Upper lobe of left lung (tissue), 6 donors: ENCODE results near the gene CRISPLD2. TPM values are rescaled to one million over a fixed set of nuclear protein-coding genes. Genes with fewer than 3 reads are reported as not detected.

Source experiments
- ATAC-seq, 2 donors: fragments of 200-7000 bp; cut with Tn5 transposase; one replicate each; pipeline ENCODE4 v1.9.1; 2022; ENCODE audit warnings: mild to moderate bottlenecking in 2 of 2, moderate library complexity in 2 of 2; ENCODE audit not compliant: low FRiP score in 2 of 2
- DNase-seq, 2 donors: peaks; one replicate each; pipeline ENCODE4 v3.0.0-alpha.2; 2019 to 2020
- H3K27ac ChIP-seq, 4 donors: fragments of 200-600 bp; sonication (generic); one replicate each; pipeline ENCODE4 v1.5.1; 2016 to 2019
- H3K27me3 ChIP-seq, 4 donors: fragments of 200-600 bp; sonication (generic); one replicate each; pipeline ENCODE4 v1.5.1; 2017 to 2019
- H3K36me3 ChIP-seq, 4 donors: fragments of 200-600 bp; sonication (generic); one replicate each; pipeline ENCODE4 v1.5.1; 2016 to 2019
- H3K4me1 ChIP-seq, 4 donors: fragments of 200-600 bp; sonication (generic); one replicate each; pipeline ENCODE4 v1.5.1; 2018 to 2019
- H3K4me3 ChIP-seq, 4 donors: fragments of 200-600 bp; sonication (generic); one replicate each; pipeline ENCODE4 v1.5.1; 2017 to 2019; ENCODE audit warnings: mild to moderate bottlenecking in 2 of 4, moderate library complexity in 1 of 4
- H3K9me3 ChIP-seq, 4 donors: fragments of 200-600 bp; sonication (generic); one replicate each; pipeline ENCODE4 v1.5.1; 2018 to 2019
- EP300 ChIP-seq, 4 donors: sonication (generic); formaldehyde crosslinking; IDR thresholded peaks; one replicate each; pipeline ENCODE4 v1.5.1; 2017; ENCODE audit warnings: antibody characterized with exemption in 4 of 4, control low read depth in 2 of 4
- POLR2A ChIP-seq, 4 donors: fragments of 450-650 bp; IDR thresholded peaks; one replicate each; pipeline ENCODE4 v1.5.1; 2016 to 2017; ENCODE audit warnings: antibody characterized with exemption in 4 of 4, mild to moderate bottlenecking in 2 of 4
- POLR2AphosphoS5 ChIP-seq, 2 donors: sonication (generic); formaldehyde crosslinking; IDR thresholded peaks; one replicate each; pipeline ENCODE4 v1.5.1; 2017; ENCODE audit warnings: antibody characterized with exemption in 2 of 2
- WGBS, 2 donors: methylation state at CpG; one replicate each; pipeline ENCODE4 v1.1.5; 2017 to 2018; 5-methylcytosine and 5-hydroxymethylcytosine counted together
- total RNA-seq, 6 donors: library from RNA; depleted of rRNA in 4 of 6; stranded (reverse); fragments of >200 nt in 4 of 6; gene quantifications; one replicate each; pipeline versions ENCODE4 v1.1.0 to v1.2.1, GENCODE V29; 2016 to 2021
- TF ChIP-seq, protein P1 (sequence below), 6 experiments: fragments of 450-650 bp in 4 of 6; fragments of 200-600 bp in 2 of 6; sonication (generic) in 2 of 6; IDR thresholded peaks; one replicate each; pipeline ENCODE4 v1.5.1; 2016 to 2019; ENCODE audit warnings: antibody characterized with exemption in 6 of 6
- donor health status: DM: no; HTN: no; CAD: no; lungs with moderate emphysema.
- donor health status: DM: no; HTN: yes; CAD: no; lungs with severe emphysema.

CRISPLD2 gene
- total RNA-seq, 6 donors from 2014 or later, result 30.2 to 109 (median 80.8) TPM

DNA sequence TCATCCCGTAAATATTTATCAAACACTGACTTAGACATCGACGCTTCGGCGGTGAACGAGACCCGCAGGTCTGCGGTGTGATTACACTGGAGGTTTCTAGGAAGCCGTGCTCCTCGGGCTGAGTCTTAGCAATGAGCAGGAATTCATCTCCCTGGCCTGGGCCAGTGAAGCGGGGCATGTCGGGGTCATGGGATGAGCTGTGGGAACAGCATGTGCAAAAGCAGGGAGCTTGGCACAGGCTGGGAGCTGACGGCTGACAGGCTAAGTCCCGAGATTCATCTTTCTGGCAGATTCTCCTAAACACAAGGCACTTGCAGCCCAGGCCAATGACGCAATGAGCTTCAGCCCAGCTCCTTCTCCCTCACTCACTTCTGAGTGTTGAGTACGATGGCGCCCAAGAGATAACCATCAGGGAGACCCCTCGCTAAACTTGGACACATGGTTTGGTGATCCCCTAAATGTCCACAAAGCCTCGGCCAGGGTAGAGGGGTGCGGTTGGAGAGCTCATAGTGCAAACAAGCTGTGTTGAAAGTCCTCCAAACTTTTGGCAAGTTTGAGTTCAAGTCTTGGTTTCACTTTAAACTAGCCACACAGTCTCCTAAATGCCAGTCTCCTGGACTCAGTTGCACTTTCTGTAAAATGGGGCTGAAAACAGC lies 12.8 kb downstream of the CRISPLD2 start:
- Histone ChIP-seq H3K9me3 (no peaks in the 10 kb centered on the region), H3K4me3 (peak overlapping the region in 2 of 4 donors; percentile 13 to 27), H3K36me3 (no peaks in the 10 kb centered on the region), H3K4me1 (peaks cover 4 to 20% (median 11%) of the 10 kb centered on the region in 4 donors), H3K27me3 (no peaks in the 10 kb centered on the region), H3K27ac (peak overlapping the region; percentile 57 to 84 (median 74))
- WGBS, 2 donors, result 48 to 51% methylated on average over 13 to 20 of the region's 20 CpGs
- DNase-seq (peak in 1 of 2 donors; percentile 52), ATAC-seq (peak; percentile 64 to 90)
- peak; percentile 90 to 91 for TF ChIP-seq POLR2AphosphoS5 (IDR thresholded peaks at IDR 0.05)
- TF ChIP-seq, protein P1, sequence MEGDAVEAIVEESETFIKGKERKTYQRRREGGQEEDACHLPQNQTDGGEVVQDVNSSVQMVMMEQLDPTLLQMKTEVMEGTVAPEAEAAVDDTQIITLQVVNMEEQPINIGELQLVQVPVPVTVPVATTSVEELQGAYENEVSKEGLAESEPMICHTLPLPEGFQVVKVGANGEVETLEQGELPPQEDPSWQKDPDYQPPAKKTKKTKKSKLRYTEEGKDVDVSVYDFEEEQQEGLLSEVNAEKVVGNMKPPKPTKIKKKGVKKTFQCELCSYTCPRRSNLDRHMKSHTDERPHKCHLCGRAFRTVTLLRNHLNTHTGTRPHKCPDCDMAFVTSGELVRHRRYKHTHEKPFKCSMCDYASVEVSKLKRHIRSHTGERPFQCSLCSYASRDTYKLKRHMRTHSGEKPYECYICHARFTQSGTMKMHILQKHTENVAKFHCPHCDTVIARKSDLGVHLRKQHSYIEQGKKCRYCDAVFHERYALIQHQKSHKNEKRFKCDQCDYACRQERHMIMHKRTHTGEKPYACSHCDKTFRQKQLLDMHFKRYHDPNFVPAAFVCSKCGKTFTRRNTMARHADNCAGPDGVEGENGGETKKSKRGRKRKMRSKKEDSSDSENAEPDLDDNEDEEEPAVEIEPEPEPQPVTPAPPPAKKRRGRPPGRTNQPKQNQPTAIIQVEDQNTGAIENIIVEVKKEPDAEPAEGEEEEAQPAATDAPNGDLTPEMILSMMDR (IDR thresholded peaks at IDR 0.05), result no peak
- TF ChIP-seq EP300 (IDR thresholded peaks at IDR 0.05), result peak in 3 of 4 donors; percentile 49 to 99 (median 96)

DNA sequence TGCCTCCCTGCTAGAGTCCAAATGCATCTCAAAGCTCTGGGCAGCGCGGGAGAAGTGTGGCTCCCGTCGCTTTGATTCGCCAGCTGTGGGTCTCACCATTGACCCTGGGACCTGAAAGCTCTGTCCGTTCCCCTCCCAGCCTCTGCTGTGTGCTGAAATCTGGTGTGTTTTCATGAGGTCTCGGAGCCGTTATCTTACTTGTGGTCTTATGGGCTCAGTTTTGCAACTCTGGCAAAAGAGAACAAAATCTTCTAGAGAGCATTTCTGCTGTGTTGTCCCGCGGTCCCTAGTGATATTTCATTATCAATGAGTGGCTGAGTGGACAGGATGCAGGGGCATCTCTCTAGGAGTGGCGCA lies 13.3 kb downstream of the CRISPLD2 start:
- Histone ChIP-seq H3K36me3 (no peaks in the 10 kb centered on the region), H3K9me3 (no peaks in the 10 kb centered on the region), H3K4me3 (peak overlapping the region in 2 of 4 donors; percentile 13 to 27), H3K27me3 (no peaks in the 10 kb centered on the region), H3K27ac (peak overlapping the region; percentile 57 to 84 (median 64)), H3K4me1 (peaks cover 4 to 20% (median 9%) of the 10 kb centered on the region in 4 donors)
- no peak for TF ChIP-seq POLR2AphosphoS5 (IDR thresholded peaks at IDR 0.05)
- no peak for TF ChIP-seq EP300 (IDR thresholded peaks at IDR 0.05)
- TF ChIP-seq, protein P1 (IDR thresholded peaks at IDR 0.05), result no peak
- TF ChIP-seq POLR2A (IDR thresholded peaks at IDR 0.05), result no peak
- WGBS, 2 donors, result 55 to 66% methylated on average over 11 of the region's 11 CpGs
- DNase-seq, result no peak
- ATAC-seq, result no peak

DNA sequence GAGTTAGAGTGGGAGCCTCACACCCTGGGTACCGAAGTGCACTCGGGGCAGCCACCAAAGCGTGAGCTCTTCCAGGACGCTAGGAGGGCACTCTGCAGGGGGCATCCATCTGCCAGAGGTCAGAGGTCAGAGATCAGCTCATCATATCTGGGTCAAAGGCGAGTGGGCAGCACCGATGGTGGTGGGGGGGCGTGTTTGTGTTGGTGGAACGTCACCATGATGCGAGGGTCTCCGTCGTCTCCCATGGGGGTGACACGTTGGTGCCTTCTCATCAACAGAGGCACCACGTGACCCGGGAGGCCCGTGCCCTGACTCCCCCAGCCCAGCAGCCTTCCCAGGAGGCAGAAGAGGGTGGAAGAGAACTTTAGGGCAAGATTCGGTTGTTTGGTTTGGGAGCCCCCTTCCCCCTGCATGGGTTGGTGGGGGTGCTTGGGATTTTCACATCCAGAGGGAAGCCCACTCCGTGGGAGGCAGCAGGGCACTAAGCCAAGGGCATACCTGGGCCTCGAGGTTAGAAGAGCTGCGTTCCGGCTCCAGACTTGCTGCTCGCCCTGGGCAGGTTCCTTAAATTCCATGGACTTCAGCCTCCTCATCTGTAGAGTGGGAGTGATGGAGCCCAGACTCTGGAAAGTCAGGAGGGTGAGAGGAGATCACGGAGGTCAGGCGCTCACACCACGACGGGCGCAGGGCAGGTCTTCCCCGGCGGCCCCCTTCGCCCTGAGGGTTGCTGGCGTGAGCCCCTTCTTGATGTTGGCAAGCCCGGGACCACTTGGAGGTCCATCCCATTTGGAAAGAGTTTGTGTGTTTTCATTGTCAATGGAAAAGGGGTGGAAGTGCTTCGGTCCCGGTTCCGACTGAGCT lies 14.0 kb downstream of the CRISPLD2 start:
- ATAC-seq (no peak), DNase-seq (peak in 1 of 2 donors; percentile 64)
- peaks cover 0 to 20% (median 8%) of the 10 kb centered on the region in 4 donors for H3K4me1 ChIP-seq
- WGBS, 2 donors, result 81 to 83% methylated on average over 18 to 34 of the region's 34 CpGs
- H3K36me3 ChIP-seq, result peaks cover 0 to 5% (median 2%) of the 10 kb centered on the region in 4 donors
- no peak overlapping the region for H3K4me3 ChIP-seq
- H3K9me3 ChIP-seq, result no peaks in the 10 kb centered on the region
- TF ChIP-seq, protein P1 (IDR thresholded peaks at IDR 0.05), result no peak
- TF ChIP-seq POLR2A (IDR thresholded peaks at IDR 0.05) (no peak), POLR2AphosphoS5 (IDR thresholded peaks at IDR 0.05) (no peak), EP300 (IDR thresholded peaks at IDR 0.05) (no peak)
- H3K27me3 ChIP-seq, result no peaks in the 10 kb centered on the region
- H3K27ac ChIP-seq, result peak overlapping the region; percentile 57 to 84 (median 64)

DNA sequence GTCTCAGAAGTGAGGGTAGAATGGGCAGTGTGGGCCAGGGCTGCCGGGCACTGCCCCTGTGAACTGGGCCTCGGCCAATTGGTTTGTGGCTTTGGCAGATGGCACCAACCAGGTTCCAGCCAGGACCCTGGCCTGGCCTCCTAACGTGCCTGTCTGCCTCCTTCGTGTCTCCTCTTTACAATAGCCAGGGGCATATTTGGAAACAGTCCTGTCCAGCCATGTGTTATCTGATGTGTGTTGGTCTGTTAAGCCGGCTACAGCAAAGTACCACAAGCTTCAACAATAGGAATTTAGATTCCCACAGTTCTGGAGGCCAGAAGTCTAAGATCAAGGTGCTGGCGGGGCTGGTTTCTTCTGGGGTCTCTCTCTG lies 14.6 kb downstream of the CRISPLD2 start:
- peaks cover 0 to 20% (median 8%) of the 10 kb centered on the region in 4 donors for H3K4me1 ChIP-seq
- 87 to 89% methylated on average over 3 to 6 of the region's 6 CpGs for WGBS, 2 donors

More for the DNA sequence above, 14.6 kb downstream of the CRISPLD2 start:
- no peak for TF ChIP-seq EP300 (IDR thresholded peaks at IDR 0.05)
- TF ChIP-seq POLR2AphosphoS5 (IDR thresholded peaks at IDR 0.05), result no peak
- TF ChIP-seq, protein P1 (IDR thresholded peaks at IDR 0.05), result no peak
- TF ChIP-seq POLR2A (IDR thresholded peaks at IDR 0.05), result no peak
- ATAC-seq (no peak), DNase-seq (no peak)
- Histone ChIP-seq H3K9me3 (no peaks in the 10 kb centered on the region), H3K27ac (peak overlapping the region in 3 of 4 donors; percentile 57 to 84 (median 64)), H3K4me3 (no peak overlapping the region), H3K36me3 (peaks cover 0 to 11% (median 3%) of the 10 kb centered on the region in 4 donors), H3K27me3 (no peaks in the 10 kb centered on the region)
